Measurements from ENCODE around the gene LYPD6B.

DNA sequence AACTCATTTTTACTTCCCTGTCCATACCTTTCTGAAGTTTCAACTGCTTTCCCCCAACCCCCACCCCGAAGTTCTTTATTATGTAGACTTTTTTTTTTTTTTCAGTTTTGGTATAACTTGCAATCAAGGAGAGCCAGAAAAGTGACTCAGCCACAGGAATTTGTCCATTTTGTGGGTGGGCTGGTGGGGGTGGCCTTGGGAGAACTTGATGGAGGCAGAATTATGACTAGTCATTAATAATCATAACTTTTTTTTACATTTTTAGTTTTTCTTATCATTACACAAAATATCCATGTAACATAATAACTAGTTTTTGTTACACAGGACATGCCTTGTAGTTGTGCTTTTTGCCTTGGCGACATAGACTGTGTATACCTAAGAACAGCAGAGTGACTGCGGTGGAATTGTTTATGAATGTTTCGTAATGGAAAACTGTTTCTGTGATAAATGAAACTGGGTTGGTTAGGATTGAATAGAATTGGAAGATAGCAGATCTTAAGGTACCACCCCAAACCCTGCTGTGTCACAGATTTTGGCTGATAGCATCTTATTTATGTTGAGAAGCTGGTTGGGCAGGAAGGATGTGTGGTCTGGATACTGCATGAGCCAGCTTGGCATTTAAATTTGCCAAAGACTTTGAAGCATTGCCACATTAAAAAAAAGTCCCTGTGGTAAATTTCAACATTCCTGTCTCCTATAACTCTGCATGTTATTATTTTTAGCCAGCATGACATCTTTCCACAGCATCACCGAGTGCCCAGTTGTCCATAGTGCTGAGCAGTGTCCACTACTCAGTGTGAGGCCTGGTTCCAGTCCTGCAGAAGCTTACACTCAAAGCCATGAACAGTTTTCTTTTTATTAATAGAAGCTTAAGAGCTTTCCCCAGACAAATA is 30.7 kb downstream of the LYPD6B start:
- TF ChIP-seq, protein P1, sequence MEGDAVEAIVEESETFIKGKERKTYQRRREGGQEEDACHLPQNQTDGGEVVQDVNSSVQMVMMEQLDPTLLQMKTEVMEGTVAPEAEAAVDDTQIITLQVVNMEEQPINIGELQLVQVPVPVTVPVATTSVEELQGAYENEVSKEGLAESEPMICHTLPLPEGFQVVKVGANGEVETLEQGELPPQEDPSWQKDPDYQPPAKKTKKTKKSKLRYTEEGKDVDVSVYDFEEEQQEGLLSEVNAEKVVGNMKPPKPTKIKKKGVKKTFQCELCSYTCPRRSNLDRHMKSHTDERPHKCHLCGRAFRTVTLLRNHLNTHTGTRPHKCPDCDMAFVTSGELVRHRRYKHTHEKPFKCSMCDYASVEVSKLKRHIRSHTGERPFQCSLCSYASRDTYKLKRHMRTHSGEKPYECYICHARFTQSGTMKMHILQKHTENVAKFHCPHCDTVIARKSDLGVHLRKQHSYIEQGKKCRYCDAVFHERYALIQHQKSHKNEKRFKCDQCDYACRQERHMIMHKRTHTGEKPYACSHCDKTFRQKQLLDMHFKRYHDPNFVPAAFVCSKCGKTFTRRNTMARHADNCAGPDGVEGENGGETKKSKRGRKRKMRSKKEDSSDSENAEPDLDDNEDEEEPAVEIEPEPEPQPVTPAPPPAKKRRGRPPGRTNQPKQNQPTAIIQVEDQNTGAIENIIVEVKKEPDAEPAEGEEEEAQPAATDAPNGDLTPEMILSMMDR (IDR thresholded peaks at IDR 0.05) = no peak
- TF ChIP-seq POLR2AphosphoS5 (IDR thresholded peaks at IDR 0.05) = no peak
- TF ChIP-seq EP300 (IDR thresholded peaks at IDR 0.05) = no peak
- no peak for TF ChIP-seq POLR2A (IDR thresholded peaks at IDR 0.05)

Data from gastroesophageal sphincter (tissue), 3 donors.